DND-41 (cell line): ENCODE measurements around the gene RUNX3.

ENCODE experiments used
- ATAC-seq: fragments of 200-7000 bp; cut with Tn5 transposase; 3 replicates; pipeline ENCODE4 v1.9.1; 2021; ENCODE audit warnings: low read depth; ENCODE audit not compliant: insufficient read depth
- DNase-seq: peaks from one replicate; pipeline ENCODE4 v3.0.0-alpha.2; 2020
- H2AFZ ChIP-seq: 2 replicates; pipeline ENCODE4 v1.6.0; 2012; ENCODE audit warnings: low read depth, low read length
- H3K27ac ChIP-seq: 2 replicates; pipeline ENCODE4 v1.5.1; 2012; ENCODE audit warnings: low read length, inconsistent platforms
- H3K27me3 ChIP-seq: fragments of 200-600 bp; sonication (generic); 2 replicates; pipeline ENCODE4 v1.6.0; 2012; ENCODE audit warnings: low read length, mild to moderate bottlenecking, inconsistent platforms; ENCODE audit not compliant: insufficient read depth, poor library complexity
- H3K36me3 ChIP-seq: 2 replicates; pipeline ENCODE4 v1.5.1; 2012; ENCODE audit warnings: low read length, inconsistent platforms; ENCODE audit not compliant: insufficient read depth
- H3K4me1 ChIP-seq: 2 replicates; pipeline ENCODE4 v1.5.1; 2012; ENCODE audit warnings: mild to moderate bottlenecking, low read length; ENCODE audit not compliant: insufficient read depth
- H3K4me2 ChIP-seq: 2 replicates; pipeline ENCODE4 v1.6.0; 2012; ENCODE audit warnings: mild to moderate bottlenecking, moderate library complexity, low read length, inconsistent platforms; ENCODE audit not compliant: insufficient read depth
- H3K4me3 ChIP-seq, 2 experiments: fragments of 200-600 bp in 1 of 2; shearing (Covaris generic) in 1 of 2; 2 replicates each; pipeline ENCODE4 v1.5.1; 2012 to 2016; ENCODE audit warnings: inconsistent platforms in 2 of 2, low read length in 2 of 2, mild to moderate bottlenecking in 2 of 2, low read depth in 1 of 2, moderate library complexity in 1 of 2
- H3K79me2 ChIP-seq: 2 replicates; pipeline ENCODE4 v1.6.0; 2012; ENCODE audit warnings: low read length, inconsistent platforms; ENCODE audit not compliant: insufficient read depth
- H3K9ac ChIP-seq: 2 replicates; pipeline ENCODE4 v1.6.0; 2012; ENCODE audit warnings: low read depth, mild to moderate bottlenecking, inconsistent platforms, low read length, moderate library complexity
- H3K9me3 ChIP-seq: 2 replicates; pipeline ENCODE4 v1.5.1; 2012; ENCODE audit warnings: low read length, moderate library complexity, mild to moderate bottlenecking, inconsistent platforms; ENCODE audit not compliant: insufficient read depth, severe bottlenecking
- H4K20me1 ChIP-seq: 2 replicates; pipeline ENCODE4 v1.6.0; 2012; ENCODE audit warnings: low read length; ENCODE audit not compliant: insufficient read depth
- CTCF ChIP-seq: IDR thresholded peaks from 2 replicates; pipeline ENCODE4 v1.5.1; 2012; ENCODE audit warnings: borderline replicate concordance, low read length, moderate library complexity, mild to moderate bottlenecking; ENCODE audit not compliant: poor library complexity, severe bottlenecking; ENCODE audit errors: extremely low read depth
- EZH2 ChIP-seq: IDR thresholded peaks from 3 replicates; pipeline ENCODE4 v1.6.1; 2012; ENCODE audit warnings: borderline replicate concordance, low read depth, mild to moderate bottlenecking, moderate library complexity, low read length, inconsistent platforms; ENCODE audit not compliant: severe bottlenecking

Gene RUNX3

DNA sequence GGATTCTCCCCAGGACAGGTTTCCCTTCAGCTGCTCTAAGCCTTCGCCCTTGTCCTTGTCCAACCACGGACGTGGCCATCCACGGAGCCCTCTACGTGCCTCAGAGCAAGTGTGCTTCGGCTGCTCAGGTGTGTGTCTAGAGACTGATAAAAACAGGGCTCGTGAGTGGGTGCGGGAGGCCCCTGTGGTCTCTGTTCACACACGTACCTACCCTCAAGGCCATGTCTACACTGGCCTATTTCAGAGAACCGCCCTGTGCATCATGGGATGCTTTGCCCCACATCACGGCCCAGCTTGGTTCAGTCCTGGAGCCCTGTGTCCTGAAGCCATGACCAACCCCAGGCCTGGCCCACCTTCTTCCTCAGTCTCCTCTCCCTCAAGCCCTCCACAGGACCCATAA, 24.6 kb upstream of the RUNX3 start:
- no peaks in the 10 kb centered on the region for H3K27me3 ChIP-seq
- no peak overlapping the region for H3K9ac ChIP-seq
- H3K4me3 ChIP-seq, result no peak overlapping the region
- H4K20me1 ChIP-seq, result 0 out of 2 replicates have a peak, but pooled peaks cover 3% of the 10 kb centered on the region
- H3K4me1 ChIP-seq, result peaks cover 24% of the 10 kb centered on the region
- DNase-seq (no peak), ATAC-seq (no peak)
- no peaks in the 10 kb centered on the region for H3K9me3 ChIP-seq
- H3K79me2 ChIP-seq, result no peaks in the 10 kb centered on the region
- H3K36me3 ChIP-seq, result no peaks in the 10 kb centered on the region
- TF ChIP-seq CTCF, result no peak
- H3K4me2 ChIP-seq, result no peak overlapping the region
- no peak overlapping the region for H3K27ac ChIP-seq
- no peak overlapping the region for H2AFZ ChIP-seq

- Histone ChIP-seq H3K4me2 (no peak overlapping the region), H4K20me1 (no peaks in the 10 kb centered on the region), H3K4me1 (peaks cover 25% of the 10 kb centered on the region), H3K79me2 (no peaks in the 10 kb centered on the region), H3K9me3 (no peaks in the 10 kb centered on the region), H3K4me3 (no peak overlapping the region), H3K36me3 (no peaks in the 10 kb centered on the region), H2AFZ (no peak overlapping the region), H3K27me3 (no peaks in the 10 kb centered on the region), H3K9ac (no peak overlapping the region), H3K27ac (no peak overlapping the region)
- DNase-seq (no peak), ATAC-seq (no peak)
- TF ChIP-seq CTCF (no peak), EZH2 (no peak)
These were observed 23.9 kb upstream of the RUNX3 start for GRCh38 chr1:24954022-24954421.

DNA sequence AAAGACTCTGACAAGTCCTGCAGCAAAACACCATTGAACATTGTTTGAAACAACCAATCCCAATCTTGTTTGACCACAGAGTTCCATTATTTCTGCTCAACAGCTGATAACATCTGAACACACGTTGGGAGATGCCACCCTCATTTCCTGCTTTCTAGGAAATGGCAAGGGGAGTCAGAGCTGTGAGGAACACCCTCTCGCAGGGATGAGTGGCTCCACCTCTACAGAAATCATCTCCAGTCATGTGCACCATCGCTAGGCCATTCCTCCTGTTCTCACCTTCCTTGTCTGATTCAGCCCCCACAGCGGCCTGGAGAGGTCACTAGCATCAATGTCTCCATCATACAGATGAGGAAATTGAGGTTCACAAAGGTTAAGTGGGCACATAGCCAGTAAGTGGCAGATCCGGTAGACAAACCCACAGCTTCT, 22.4 kb upstream of the RUNX3 start:
- Histone ChIP-seq H3K27ac (peak overlapping the region; percentile 41), H3K79me2 (no peaks in the 10 kb centered on the region), H3K4me3 (no peak overlapping the region), H3K9me3 (no peaks in the 10 kb centered on the region), H2AFZ (no peak overlapping the region), H3K27me3 (no peaks in the 10 kb centered on the region), H3K36me3 (no peaks in the 10 kb centered on the region), H3K4me2 (peak overlapping the region; percentile 18), H4K20me1 (no peaks in the 10 kb centered on the region), H3K9ac (no peak overlapping the region), H3K4me1 (peaks cover 40% of the 10 kb centered on the region)
- ATAC-seq, result peak; percentile 78
- TF ChIP-seq EZH2 (no peak), CTCF (peak; percentile 31)
- peak; percentile 79 for DNase-seq

DNA sequence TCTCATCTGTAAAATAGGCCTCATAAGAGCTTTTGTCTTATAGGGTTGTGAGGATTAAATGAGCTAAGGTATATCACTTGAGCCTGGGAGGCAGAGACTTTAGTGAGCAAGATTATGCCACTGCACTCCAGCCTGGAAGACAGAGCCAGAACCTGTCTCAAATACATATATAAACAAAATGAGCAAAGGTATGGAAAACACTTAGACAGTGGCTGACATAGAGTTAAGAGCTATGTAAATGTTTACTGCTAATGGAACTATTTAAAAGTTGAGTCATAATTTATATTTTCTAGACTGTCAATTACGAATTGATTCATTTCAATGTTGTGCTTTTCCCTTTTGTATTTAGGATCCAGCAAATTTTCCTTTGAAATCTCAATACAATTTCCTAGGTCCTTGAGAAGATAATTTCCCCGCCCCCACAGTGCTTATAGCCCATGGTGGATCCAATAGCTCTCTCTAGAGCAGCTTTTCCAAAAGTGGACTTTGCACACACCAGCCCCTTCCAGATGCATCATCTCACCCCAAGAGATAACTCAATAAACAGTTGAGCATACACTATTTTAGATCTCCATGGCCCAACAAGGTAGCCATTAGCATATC, 21.8 kb upstream of the RUNX3 start:
- no peaks in the 10 kb centered on the region for H3K9me3 ChIP-seq
- peaks cover 40% of the 10 kb centered on the region for H3K4me1 ChIP-seq
- H2AFZ ChIP-seq, result no peak overlapping the region
- H3K79me2 ChIP-seq, result no peaks in the 10 kb centered on the region
- H4K20me1 ChIP-seq, result no peaks in the 10 kb centered on the region
- H3K27ac ChIP-seq, result peak overlapping the region; percentile 41
- no peak overlapping the region for H3K4me3 ChIP-seq
- no peaks in the 10 kb centered on the region for H3K27me3 ChIP-seq
- DNase-seq (no peak), ATAC-seq (no peak)
- H3K36me3 ChIP-seq, result no peaks in the 10 kb centered on the region
- peak overlapping the region; percentile 18 for H3K4me2 ChIP-seq
- TF ChIP-seq CTCF (no peak), EZH2 (no peak)
- H3K9ac ChIP-seq, result no peak overlapping the region
